Lower leg skin (tissue), 3 donors: ENCODE data around the gene FTO.

ENCODE experiments used
- POLR2A ChIP-seq, 2 donors: fragments of 450-650 bp; IDR thresholded peaks; one replicate each; pipeline ENCODE4 v1.6.1; 2016 to 2017; ENCODE audit warnings: antibody characterized with exemption in 2 of 2, mild to moderate bottlenecking in 1 of 2, moderate library complexity in 1 of 2
- TF ChIP-seq, protein P1 (sequence below), 3 donors: fragments of 450-650 bp; IDR thresholded peaks; one replicate each; pipeline ENCODE4 v1.5.1; 2016; ENCODE audit warnings: antibody characterized with exemption in 3 of 3, mild to moderate bottlenecking in 3 of 3, moderate library complexity in 2 of 3

DNA sequence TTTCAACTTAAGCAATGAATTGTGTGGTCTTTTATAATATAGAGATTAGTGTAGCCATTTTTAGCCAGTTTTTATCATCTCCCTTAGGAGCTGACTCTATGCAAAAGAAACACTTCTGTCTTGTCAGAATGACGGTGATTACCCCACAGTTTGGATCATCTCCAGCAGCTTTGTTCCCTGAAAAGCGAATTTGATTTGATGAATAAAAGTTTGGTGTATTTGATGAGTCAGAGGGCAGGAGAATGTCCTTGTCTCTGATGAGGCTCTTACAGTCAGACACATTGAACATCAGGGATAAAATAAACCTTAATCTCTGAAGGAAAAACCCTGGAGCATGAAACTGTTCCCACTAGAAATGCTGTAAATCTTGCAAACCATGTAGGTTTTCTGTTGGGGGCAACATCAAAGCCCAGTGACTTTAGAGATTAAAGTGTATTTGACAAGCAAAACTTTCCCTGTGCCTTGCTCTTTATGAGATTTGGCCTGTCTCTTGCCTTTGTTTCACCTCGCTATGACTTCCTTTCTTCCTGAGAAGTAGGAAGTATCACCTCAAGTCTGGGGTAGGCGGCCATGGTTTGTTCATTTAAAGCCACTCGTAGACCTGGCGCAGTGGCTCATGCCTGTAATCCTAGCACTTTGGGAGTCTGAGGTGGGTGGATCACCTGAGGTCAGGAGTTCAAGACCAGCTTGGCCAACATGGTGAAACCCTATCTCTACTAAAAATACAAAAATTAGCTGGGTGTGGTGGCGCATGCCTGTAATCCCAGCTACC, 209.3 kb downstream of the FTO start:
- TF ChIP-seq, protein P1, sequence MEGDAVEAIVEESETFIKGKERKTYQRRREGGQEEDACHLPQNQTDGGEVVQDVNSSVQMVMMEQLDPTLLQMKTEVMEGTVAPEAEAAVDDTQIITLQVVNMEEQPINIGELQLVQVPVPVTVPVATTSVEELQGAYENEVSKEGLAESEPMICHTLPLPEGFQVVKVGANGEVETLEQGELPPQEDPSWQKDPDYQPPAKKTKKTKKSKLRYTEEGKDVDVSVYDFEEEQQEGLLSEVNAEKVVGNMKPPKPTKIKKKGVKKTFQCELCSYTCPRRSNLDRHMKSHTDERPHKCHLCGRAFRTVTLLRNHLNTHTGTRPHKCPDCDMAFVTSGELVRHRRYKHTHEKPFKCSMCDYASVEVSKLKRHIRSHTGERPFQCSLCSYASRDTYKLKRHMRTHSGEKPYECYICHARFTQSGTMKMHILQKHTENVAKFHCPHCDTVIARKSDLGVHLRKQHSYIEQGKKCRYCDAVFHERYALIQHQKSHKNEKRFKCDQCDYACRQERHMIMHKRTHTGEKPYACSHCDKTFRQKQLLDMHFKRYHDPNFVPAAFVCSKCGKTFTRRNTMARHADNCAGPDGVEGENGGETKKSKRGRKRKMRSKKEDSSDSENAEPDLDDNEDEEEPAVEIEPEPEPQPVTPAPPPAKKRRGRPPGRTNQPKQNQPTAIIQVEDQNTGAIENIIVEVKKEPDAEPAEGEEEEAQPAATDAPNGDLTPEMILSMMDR (IDR thresholded peaks at IDR 0.05) = no peak
- no peak for TF ChIP-seq POLR2A (IDR thresholded peaks at IDR 0.05)
